Keratinocyte (primary cell): Measurements from ENCODE around the gene LHX2. TPM values are rescaled to one million over a fixed set of nuclear protein-coding genes. Genes with fewer than 3 reads are reported as not detected.

Experiments used
- DNase-seq: peaks from one replicate; pipeline ENCODE4 v3.0.0-alpha.2; 2011; ENCODE audit warnings: low read depth, missing footprints, low spot score
- FAIRE-seq: peaks from 2 replicates; lab custom pipeline; 2011; peaks lifted over from hg19 to GRCh38; lab: Jason Lieb, UNC
- H2AFZ ChIP-seq: 2 replicates; pipeline ENCODE4 v1.6.0; 2012; ENCODE audit warnings: low read length, control low read depth, inconsistent platforms; ENCODE audit not compliant: control insufficient read depth
- H3K27ac ChIP-seq: 2 replicates; pipeline ENCODE4 v1.5.1; 2011; ENCODE audit warnings: low read length; ENCODE audit not compliant: control insufficient read depth, insufficient read depth
- H3K27me3 ChIP-seq: 3 replicates; pipeline ENCODE4 v1.6.0; 2011; ENCODE audit warnings: low read length; ENCODE audit not compliant: control insufficient read depth, insufficient read depth; ENCODE audit errors: extremely low read depth
- H3K36me3 ChIP-seq, 2 experiments: 2 replicates in 1 of 2; 3 replicates in 1 of 2; pipeline ENCODE4 v1.5.1; 2011; ENCODE audit warnings: low read length in 2 of 2, mild to moderate bottlenecking in 1 of 2; ENCODE audit not compliant: control insufficient read depth in 2 of 2, insufficient read depth in 2 of 2; ENCODE audit errors: extremely low read depth in 1 of 2
- H3K4me1 ChIP-seq: 3 replicates; pipeline ENCODE4 v1.5.1; 2011; ENCODE audit warnings: low read length; ENCODE audit not compliant: control insufficient read depth, insufficient read depth; ENCODE audit errors: extremely low read depth
- H3K4me2 ChIP-seq: 3 replicates; pipeline ENCODE4 v1.6.0; 2011; ENCODE audit warnings: low read depth, low read length; ENCODE audit not compliant: control insufficient read depth, insufficient read depth; ENCODE audit errors: extremely low read depth
- H3K4me3 ChIP-seq, 3 experiments: fragments of 200-600 bp in 1 of 3; sonication (generic) in 1 of 3; 2 replicates in 2 of 3; 3 replicates in 1 of 3; pipeline ENCODE4 v1.5.1; 2011 to 2016; ENCODE audit warnings: low read length in 3 of 3, mild to moderate bottlenecking in 3 of 3, control low read depth in 2 of 3, inconsistent platforms in 1 of 3, low read depth in 1 of 3, mixed read lengths in 1 of 3, mixed run types in 1 of 3, moderate library complexity in 1 of 3; ENCODE audit not compliant: control insufficient read depth in 2 of 3, insufficient read depth in 2 of 3; ENCODE audit errors: extremely low read depth in 1 of 3
- H3K79me2 ChIP-seq: 2 replicates; pipeline ENCODE4 v1.6.0; 2012; ENCODE audit warnings: low read length; ENCODE audit not compliant: control insufficient read depth, insufficient read depth
- H3K9ac ChIP-seq: 3 replicates; pipeline ENCODE4 v1.6.0; 2011; ENCODE audit warnings: low read length; ENCODE audit not compliant: control insufficient read depth, insufficient read depth; ENCODE audit errors: extremely low read depth
- H3K9me1 ChIP-seq: 3 replicates; pipeline ENCODE4 v1.6.0; 2011; ENCODE audit warnings: low read length; ENCODE audit not compliant: control insufficient read depth, insufficient read depth; ENCODE audit errors: extremely low read depth
- H3K9me3 ChIP-seq: 2 replicates; pipeline ENCODE4 v1.5.1; 2012; ENCODE audit warnings: low read depth, low read length; ENCODE audit not compliant: control insufficient read depth
- H4K20me1 ChIP-seq: 3 replicates; pipeline ENCODE4 v1.6.0; 2011; ENCODE audit warnings: low read length; ENCODE audit not compliant: control insufficient read depth, insufficient read depth; ENCODE audit errors: extremely low read depth
- EZH2 ChIP-seq: IDR thresholded peaks from one replicate; pipeline ENCODE4 v1.6.1; 2012; ENCODE audit warnings: inconsistent platforms, mild to moderate bottlenecking, low read length, moderate library complexity
- dilution Hi-C: fragments of 300-500 bp; cut with MboI; formaldehyde crosslinking; loops from one replicate; pipeline ENCODE4 v1.7.0; 2020; ENCODE audit warnings: low sequenced_read_pairs; ENCODE audit not compliant: extremely low pct_ligation_motif_present
- polyA plus RNA-seq, 5 experiments: library from polyadenylated mRNA; depleted of rRNA in 3 of 5; stranded (reverse) in 3 of 5; stranded (forward) in 1 of 5; unstranded in 1 of 5; fragments of >200 nt; gene quantifications; 1 replicate in 1 of 5; 2 replicates in 3 of 5; 3 replicates in 1 of 5; pipeline versions ENCODE4 v1.2.1 to v1.2.3, GENCODE V29; 2011 to 2012; ENCODE audit warnings: missing spikeins in 2 of 5, low read depth in 1 of 5, low replicate concordance in 1 of 5
- TF ChIP-seq, protein P1 (sequence below), 3 experiments: IDR thresholded peaks in 1 of 3; conservative IDR thresholded peaks in 1 of 3; optimal IDR thresholded peaks in 1 of 3; 2 replicates in 2 of 3; 3 replicates in 1 of 3; pipeline versions ENCODE3 to v1.5.1; 2011; ENCODE audit warnings: low read length in 3 of 3, mild to moderate bottlenecking in 3 of 3, moderate library complexity in 2 of 3, control low read depth in 1 of 3, inconsistent platforms in 1 of 3; ENCODE audit not compliant: insufficient read depth in 2 of 3; ENCODE audit errors: extremely low read depth in 1 of 3

LHX2 gene
- polyA plus RNA-seq, 1 donor (not counting 4 experiments of a cell fraction or from before 2014, with no cell fraction given): 0.07 TPM

- Histone ChIP-seq H4K20me1 (peaks cover 9% of the 10 kb centered on the region), H3K9me1 (no peaks in the 10 kb centered on the region), H2AFZ (no peak overlapping the region), H3K27me3 (peaks cover 91% of the 10 kb centered on the region), H3K4me1 (peaks cover 20% of the 10 kb centered on the region), H3K4me2 (peak overlapping the region; percentile 49), H3K36me3 (no peaks in the 10 kb centered on the region), H3K27ac (no peak overlapping the region), H3K9me3 (no peaks in the 10 kb centered on the region), H3K79me2 (no peaks in the 10 kb centered on the region), H3K9ac (no peak overlapping the region), H3K4me3 (peak overlapping the region in 1 of 3 experiments; percentile 50)
- dilution Hi-C loops: no loop called here
- FAIRE-seq (no peak), DNase-seq (no peak)
- TF ChIP-seq, protein P1, sequence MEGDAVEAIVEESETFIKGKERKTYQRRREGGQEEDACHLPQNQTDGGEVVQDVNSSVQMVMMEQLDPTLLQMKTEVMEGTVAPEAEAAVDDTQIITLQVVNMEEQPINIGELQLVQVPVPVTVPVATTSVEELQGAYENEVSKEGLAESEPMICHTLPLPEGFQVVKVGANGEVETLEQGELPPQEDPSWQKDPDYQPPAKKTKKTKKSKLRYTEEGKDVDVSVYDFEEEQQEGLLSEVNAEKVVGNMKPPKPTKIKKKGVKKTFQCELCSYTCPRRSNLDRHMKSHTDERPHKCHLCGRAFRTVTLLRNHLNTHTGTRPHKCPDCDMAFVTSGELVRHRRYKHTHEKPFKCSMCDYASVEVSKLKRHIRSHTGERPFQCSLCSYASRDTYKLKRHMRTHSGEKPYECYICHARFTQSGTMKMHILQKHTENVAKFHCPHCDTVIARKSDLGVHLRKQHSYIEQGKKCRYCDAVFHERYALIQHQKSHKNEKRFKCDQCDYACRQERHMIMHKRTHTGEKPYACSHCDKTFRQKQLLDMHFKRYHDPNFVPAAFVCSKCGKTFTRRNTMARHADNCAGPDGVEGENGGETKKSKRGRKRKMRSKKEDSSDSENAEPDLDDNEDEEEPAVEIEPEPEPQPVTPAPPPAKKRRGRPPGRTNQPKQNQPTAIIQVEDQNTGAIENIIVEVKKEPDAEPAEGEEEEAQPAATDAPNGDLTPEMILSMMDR (optimal IDR thresholded peaks at IDR 0.05 in 1 of 3, IDR thresholded peaks at IDR 0.05 in 1 of 3, conservative IDR thresholded peaks at IDR 0.05 in 1 of 3; ENCODE audit: extremely low read depth in 1 of 3, insufficient read depth in 2 of 3, low read length in 3 of 3): no peak
These were observed 3.3 kb upstream of the LHX2 start for GRCh38 chr9:124008303-124008693.

- FAIRE-seq (no peak), DNase-seq (no peak)
- Histone ChIP-seq H3K4me2 (peak overlapping the region; percentile 49), H3K9ac (no peak overlapping the region), H2AFZ (no peak overlapping the region), H3K9me1 (no peaks in the 10 kb centered on the region), H3K27ac (no peak overlapping the region), H3K4me1 (peaks cover 20% of the 10 kb centered on the region), H3K4me3 (peak overlapping the region in 1 of 3 experiments; percentile 26), H3K27me3 (peaks cover 91% of the 10 kb centered on the region), H3K36me3 (no peaks in the 10 kb centered on the region), H3K79me2 (no peaks in the 10 kb centered on the region), H4K20me1 (peaks cover 9% of the 10 kb centered on the region), H3K9me3 (no peaks in the 10 kb centered on the region)
- dilution Hi-C loops: no loop called here
- TF ChIP-seq, protein P1 (optimal IDR thresholded peaks at IDR 0.05 in 1 of 3, IDR thresholded peaks at IDR 0.05 in 1 of 3, conservative IDR thresholded peaks at IDR 0.05 in 1 of 3; ENCODE audit: extremely low read depth in 1 of 3, insufficient read depth in 2 of 3, low read length in 3 of 3): no peak
- TF ChIP-seq EZH2: peak; percentile 91
These were observed 2.7 kb upstream of the LHX2 start for GRCh38 chr9:124008694-124009530.
